HG03354 (cell line): ENCODE results near the gene SPSB4.

Experiments used
- ATAC-seq: cut with Tn5 transposase; IDR thresholded peaks from one replicate; pipeline ENCODE4 v1.9.1; 2021; ENCODE audit warnings: mild to moderate bottlenecking; ENCODE audit not compliant: unreplicated experiment, poor library complexity, severe bottlenecking

The SPSB4 gene

DNA sequence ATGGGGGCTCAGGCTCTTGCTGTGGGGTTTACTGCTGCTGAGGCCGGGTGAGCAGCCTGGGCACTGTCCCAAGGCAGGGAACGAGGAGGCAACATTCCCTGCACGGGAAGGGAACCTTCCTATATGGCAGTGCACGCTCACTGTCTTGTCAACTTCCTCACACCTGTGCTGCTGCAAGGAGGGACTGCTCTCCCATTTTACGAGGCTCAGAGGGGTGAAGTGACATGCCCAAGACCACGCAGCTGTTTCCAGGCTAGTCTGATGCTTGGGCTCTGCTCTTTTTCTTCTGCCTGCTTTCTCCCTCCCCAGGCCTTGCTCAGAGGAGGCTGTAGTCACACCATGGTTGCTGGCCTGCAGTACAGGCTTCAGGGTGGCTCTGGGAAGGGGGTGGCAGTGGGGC is 41.5 kb downstream of the SPSB4 start:
- ATAC-seq: no peak

DNA sequence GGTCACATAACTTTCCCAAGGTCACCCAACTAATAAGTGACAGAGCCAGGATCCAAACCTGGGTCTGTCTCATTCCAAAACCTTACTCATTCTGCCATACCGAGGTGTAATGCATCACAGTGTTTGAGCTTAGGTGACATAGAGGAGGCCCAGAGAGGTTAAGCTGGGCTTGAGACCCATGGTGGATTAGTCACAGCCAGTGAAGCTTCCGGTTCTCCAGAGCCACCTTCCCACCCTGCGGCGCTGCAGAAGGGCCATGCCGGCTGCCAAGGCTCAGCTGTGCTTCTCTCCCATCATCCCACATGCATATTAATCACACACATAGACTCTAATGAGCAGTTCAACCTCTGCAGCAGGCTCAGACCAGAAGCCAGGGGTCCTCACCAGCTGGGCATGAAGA is 42.2 kb downstream of the SPSB4 start:
- ATAC-seq: no peak

DNA sequence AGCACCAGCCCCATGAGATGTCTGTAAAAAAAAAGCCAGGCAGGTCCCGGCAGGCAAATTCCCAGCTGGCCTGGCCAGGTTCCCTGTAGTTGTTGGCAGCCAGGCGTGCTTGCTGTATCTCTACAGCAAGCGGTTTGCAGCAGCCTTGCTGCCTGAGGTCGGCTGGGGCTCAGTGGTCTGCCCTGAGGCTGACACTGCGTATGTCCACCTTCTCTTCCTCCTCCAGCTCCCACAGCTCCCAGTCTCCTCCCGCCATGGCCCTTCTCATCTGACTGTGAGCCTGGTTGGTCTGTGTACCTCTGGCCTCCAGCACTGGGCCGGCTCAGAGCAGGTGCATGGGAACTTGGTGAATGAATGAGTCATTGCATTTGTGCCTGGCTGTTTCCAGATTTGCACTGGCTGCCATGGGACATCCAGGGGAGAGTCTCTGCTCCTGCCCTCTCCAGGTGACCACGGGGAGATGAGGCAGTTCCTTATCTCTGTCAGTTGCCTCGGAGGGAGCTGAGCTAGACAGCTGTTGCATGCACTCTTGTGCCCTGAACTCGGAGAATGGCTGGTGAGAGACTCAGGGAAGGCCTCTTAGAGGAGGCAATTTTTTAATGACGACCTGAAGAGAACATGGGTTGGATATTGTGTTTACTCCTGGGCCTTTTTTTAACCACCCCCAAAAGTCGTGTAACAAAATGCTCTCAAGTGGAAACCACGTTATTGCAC is 43.0 kb downstream of the SPSB4 start:
- ATAC-seq: no peak

DNA sequence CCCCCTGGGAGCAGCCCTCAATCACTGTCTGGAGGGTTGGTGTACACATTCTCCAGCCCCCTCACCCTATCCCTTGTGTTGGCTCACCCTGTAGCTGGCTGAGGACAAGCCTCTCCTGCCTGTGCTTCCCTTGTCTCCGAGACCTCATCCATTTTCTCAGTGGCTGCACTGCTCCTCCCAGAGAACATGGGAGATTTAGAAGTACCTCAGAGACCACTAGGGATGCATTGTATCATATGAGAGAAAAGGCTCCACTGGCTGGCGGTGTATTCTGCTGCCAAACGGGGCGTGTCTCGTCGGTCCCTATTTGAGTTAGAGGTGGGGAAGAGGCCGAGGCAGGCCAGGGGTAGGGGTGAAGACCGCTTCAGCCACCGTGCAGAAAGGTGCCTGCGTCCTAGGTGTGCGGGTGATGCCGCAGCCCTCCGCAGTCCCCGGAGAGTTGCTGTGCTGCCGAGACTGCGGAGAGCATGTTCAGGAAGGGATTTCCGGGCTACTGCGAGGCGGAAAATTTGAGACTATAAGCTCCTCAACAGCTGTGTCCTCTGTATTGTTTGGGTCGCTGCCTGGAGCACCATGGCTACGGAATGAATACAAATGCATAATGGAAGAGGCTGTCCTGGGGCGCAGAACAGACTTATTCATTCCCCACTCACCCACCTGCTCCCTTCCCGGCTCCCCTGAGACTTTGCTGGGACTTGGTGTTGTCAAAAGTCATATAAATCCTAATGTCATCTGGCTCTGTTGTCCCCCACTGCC is 43.8 kb downstream of the SPSB4 start:
- no peak for ATAC-seq

DNA sequence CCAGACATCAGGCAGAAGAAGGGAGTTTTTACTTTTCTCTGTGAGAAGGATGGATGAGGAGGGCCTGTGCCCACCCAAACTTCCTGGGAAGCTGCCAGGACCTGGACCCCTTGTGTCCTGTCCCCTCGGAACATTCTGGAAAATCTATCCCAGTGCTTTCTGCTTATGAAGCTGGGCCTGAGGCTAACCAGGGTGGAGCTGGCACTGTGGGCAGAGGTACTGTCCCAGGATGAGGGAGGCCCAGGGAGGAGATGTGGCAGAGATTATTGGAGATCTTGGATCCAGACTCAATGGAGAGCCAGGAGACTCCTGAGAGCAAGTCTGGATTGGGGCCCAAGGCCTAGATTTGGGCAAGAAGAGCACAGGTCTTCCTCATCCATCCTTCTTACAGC is 44.4 kb downstream of the SPSB4 start:
- ATAC-seq: no peak

DNA sequence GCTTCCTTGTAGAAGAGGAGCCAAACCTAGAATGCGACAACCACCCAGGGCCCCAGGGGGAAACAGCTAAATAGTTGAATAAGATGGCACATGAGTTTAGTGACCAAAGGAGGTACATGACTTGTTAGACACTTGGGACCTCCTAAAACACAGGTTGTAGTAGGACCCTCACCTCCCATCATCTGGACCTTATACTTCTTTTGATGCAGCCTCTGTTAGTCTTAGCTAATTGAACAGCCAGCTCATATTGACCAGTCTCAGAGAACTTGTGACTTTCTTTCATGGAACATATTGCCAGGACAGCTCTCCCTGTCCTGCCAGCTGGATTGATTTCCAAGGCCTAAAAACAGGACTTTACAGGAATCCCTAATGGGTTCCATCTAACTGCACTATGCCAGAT is 45.0 kb downstream of the SPSB4 start:
- no peak for ATAC-seq

DNA sequence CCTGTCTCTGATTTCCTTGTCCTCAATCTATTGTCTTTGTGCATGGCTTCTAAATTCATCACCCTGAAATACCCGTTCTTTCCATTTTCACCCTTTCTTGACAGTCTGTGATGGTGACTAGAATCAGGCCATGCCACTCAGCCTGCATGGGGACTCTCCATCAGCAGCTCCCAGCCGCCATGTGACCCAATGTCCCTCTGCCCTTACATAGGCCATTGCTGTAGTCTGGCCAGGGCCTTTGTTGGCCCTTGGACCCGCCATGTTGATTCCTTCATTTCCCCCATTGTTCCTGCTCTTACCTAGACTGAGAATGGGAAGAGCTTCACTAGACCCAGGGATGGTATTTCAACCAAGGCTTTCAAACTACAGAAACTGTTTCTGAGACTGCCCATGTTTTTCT is 45.8 kb downstream of the SPSB4 start:
- ATAC-seq: no peak

DNA sequence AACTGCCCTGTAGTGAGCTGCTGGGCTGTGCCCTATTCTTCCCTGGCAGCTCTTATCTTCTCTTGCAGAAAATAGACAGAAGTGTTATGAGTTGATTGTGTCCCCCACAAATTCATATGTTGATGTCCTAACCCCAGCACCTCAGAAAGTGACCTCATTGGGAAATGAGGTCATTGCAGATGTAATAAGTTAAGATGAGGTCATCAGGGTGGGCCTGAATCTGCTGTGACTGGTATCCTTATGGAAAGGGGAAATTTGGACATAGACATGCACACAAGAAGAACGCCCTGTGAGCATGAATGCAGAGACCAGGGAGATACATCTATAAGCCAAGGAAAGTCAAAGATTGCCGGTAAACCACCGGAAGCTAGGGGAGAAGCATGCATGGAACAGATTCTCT is 49.0 kb downstream of the SPSB4 start:
- no peak for ATAC-seq

DNA sequence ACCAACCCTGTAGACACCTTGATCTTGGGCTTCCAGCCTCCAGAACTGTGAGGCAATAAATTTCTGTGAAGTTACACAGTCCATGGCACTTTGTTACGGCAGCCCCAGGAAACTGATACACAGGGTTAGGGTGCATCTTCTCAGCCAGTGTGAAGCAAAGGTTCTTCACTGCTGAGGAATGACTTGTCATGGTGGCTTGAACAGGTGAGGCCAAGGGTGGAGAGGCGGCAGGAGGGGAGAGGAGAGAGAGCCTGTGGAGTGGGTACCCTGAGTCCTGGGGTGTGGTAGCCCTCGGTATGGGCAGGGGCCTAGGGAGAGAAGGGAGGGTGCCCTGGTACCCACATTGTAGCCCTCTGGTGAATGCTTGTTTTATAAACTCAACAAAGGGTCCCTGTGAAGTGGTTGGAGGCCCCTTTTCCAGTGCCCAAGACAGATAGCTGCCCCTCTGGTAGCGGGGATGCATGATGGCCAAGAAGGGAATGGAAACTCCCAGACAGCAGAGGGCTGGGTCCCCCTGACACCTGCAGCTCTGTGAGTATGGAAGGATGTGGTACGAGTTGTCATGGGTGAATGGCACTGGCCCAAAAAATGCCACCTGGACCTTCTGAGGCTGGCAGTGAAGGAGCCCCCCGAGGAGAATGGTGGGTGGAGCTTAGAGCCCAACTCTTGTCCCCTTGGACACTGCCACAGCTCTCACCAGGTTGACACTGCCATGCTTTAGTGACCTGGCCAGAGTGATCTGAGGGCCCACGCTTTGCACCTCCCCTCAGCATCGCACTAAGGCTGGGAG is 49.6 kb downstream of the SPSB4 start:
- no peak for ATAC-seq

DNA sequence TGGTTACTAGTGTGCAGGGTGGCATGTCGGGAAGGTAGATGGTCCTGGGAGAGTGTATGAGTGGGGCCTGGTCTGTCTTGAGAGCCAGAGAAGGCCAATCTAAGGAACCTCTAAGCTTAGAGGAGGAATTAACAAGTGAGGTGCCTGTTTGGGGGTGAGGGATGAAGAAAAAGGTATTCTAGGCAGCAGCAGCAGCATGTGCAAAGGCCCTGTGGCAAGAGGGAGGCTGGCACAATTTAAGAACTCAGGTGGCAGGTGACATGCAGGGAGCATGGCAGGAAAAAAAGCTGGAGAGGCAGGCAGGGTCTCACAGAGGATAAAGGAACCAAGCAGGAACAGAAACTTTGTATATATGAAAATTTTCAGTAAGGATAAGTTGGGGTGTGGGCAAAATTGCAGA is 51.2 kb downstream of the SPSB4 start:
- no peak for ATAC-seq

DNA sequence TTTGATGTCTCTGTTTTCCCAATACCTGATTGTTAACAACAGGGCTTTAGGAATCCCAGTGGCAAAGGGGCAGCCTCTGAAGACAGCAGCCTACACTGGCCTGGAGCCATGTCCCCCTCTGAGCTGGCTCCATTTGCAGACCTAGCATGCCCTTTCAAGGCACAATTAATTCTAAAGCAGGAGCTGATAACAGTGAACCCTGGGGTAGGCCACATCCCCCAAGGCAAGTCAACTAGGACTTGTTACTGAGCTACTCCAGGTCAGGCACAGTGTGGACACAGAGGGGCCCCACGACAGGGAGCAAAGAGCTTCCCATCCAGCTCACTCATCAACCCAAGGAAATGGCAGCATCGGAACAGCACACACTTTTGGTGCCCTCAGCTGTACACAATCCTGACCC is 51.9 kb downstream of the SPSB4 start:
- ATAC-seq: no peak

DNA sequence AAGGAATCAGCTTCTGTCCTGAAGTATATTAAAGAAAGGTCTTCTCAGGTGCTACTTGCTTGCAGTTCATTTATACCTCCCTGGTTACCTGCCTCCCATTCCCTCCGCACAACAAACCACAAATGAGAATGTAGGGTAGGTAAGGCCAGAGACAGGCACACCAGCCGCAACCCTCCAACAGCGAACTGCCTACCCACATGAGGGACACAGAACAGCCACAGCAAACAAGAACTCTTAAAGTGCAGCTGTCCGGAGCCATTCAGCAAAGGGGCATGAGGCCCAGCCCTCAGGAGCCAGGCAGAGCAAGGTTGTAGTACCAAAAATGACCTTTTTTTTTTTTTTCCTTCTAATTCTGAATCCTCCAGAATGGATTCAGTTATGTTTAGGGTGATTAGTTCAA is 52.4 kb downstream of the SPSB4 start:
- ATAC-seq: no peak

DNA sequence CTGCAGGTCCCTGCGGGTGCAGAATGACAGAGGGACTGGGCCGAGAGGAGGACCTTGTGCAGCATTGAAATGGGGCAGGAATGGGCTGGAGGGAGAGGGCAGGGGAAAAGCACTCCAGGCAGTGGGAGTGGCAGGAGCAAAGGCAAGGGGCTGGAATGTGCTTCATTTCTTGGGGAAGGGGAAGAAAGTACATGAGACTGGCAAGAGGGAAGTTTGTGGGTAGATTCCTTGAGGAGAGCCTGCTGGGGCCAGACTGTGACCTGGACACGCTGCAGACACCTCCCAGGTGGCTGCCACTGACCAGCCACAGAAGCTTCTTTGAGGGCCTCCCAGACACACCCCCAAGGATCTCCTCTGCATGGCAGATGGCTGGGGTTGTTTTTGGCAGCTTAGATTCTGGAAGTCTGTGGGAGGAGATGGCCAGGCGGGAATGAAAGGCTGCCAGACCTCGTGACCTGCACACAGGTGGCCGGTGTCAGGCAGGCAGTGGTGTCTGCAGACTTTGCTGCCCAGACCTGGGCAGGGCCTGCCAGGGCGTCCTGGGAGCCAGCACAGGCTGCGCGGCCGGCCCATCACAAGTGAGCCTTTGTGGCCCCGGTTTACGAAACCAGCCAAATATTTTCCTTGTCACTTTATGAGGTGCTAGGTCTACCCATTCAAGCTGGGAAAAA is 53.1 kb downstream of the SPSB4 start:
- ATAC-seq: no peak

DNA sequence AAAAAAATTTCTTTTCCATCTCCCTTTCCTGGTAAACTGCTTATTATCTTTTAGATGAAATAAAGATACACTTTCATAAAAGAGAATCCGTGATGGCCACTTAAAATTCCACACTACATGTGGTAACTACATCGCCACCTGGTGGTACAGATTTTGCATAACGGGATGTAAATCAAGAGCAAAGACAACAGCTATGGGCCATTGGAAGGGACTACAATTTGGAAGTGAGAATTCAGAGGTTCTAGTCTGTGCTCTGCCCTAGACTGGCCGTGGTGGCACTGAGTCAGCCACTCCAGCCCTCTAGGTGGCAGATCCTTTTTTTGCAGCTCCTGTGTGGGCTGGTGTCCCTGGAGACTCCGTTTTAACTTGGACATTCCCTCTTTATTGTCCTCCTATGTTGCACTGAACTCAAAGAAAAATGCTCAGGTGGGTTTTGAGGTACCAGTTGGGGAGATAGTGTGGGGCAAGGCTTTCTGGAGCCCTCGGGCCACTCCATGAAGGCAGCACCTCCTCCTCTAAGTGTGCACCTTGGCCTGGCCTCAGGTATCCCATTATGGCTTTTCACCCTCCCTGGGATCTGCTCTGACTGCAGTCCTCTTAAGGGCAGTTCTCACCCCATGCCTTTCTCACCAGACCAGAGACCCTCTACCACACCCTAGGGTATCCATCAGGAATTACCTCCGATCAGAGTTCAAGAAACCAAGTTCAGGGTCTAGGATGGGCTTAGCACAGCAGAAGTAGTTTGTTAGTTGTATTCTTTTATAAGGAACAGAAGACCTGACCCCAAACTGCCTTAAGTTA is 54.9 kb downstream of the SPSB4 start:
- ATAC-seq: peak; percentile 63

DNA sequence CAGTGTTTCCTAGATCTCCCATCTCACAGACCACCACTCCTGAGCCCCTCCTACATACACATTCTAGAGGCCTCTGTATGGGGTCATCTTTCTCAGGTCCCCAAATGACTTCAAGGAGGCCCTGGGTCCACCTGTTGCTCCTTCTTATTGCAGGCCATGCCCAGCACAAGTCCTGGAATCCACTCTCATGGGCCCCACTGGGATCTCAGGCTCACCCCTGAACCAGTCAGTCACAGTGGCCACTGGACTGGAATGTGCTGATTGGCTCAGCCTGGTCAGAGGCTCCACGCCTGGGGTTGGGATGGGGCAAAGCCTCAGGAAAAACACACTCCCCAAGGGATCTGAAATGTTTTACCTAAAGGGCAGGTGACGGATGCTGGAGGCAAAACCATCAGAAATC is 55.7 kb downstream of the SPSB4 start:
- ATAC-seq: no peak

DNA sequence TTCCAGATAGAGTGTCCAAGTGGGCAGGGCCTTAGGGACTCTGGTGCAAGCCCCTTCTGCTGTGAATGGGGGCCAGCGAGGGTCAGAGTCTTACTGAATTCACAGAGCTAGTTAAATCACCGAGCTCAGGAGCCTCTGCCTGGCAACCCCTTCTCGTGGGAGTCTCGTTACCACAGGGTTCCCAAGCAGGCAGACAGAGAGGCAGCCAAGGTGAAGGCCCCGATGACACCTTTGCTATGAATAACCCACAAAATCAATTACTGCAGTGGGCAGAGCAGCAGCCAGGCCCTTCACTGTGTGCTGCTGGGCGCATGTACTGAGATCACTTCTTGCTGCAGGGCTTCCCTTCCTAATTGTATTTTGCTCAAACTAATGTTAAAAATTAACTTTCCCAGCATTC is 56.9 kb downstream of the SPSB4 start:
- no peak for ATAC-seq

DNA sequence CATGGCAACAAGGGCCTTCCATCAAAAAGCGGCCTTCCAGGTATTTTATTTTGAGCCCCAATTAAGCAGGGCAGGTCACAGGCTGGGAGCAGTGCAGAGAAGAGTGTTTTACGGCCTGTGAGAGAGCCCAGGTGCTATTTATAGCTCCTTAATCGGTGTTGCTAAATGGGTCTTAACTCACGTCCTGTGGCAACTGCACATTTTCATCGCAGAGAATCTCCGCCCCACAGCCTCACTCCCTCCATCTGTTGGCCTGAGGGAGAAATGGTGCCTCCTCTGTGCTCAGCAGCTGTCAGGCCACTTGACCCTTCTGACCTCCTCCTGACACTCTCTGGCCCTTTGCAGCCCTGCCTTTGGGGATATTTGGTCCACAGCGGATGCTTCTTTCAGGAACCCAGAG is 58.6 kb downstream of the SPSB4 start:
- no peak for ATAC-seq

DNA sequence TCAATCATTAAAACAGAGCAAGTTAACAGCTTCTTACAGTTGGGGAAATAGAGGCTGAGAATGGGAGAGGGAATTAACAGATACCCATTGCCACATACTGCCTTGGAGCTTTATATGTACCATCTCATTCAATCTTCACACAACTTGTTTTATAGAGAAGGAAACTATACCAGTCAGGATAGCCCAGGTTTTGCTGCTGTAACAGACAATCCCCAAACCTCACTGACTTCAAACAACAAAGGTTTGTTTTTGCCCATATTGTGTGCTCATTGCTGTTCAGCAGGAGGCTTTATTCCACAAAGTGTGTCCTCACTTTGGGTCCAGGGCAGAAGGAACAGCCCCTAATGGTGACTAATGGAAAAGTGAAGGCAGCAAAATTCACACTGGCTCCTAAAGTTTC is 59.2 kb downstream of the SPSB4 start:
- no peak for ATAC-seq

DNA sequence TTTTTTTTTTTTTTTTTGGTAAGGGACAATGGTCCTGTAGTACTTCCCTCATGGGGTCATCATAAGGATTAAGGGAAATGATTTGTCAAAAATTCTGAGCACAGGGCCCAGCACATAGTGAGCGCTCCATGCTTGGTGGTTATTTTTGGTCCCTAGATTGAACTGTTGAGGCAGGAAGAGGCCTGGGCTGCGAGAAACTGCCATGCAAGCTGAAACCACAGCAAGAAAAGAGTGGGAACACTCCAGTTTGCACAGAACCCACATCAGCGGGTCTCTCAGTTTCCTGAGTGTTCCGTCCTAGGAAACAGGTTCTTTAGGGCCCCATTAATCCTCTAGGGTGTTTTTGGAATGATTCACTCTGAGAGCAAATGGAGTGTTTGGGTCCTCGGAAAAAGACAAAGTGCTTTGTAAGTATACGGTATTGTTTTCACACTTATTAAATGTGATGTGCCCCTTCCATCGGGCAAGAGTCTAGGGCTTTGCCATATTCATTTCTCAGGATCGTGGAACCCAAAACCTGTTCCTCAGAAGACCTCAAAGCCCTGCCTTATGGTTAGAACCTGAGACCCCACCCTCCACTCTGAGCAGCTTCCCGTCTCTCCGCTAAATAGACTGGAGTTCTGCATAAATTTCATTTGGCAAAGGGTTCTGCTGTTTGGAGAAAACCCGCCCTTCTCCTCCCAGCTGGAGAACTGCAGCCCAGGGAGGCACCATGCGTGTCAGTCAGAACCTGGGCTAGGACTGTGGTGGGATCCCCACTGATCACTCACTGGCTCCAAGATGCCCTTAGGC is 60.4 kb downstream of the SPSB4 start:
- ATAC-seq: no peak
